GM19452 (cell line): ENCODE measurements around the gene PSMC3IP.
A peak's percentile ranks its signal among the peaks of the same experiment; 100 is the strongest.

Source experiments
- ATAC-seq: cut with Tn5 transposase; IDR thresholded peaks from one replicate; pipeline ENCODE4 v1.9.1; 2021; ENCODE audit not compliant: unreplicated experiment

Gene PSMC3IP

DNA sequence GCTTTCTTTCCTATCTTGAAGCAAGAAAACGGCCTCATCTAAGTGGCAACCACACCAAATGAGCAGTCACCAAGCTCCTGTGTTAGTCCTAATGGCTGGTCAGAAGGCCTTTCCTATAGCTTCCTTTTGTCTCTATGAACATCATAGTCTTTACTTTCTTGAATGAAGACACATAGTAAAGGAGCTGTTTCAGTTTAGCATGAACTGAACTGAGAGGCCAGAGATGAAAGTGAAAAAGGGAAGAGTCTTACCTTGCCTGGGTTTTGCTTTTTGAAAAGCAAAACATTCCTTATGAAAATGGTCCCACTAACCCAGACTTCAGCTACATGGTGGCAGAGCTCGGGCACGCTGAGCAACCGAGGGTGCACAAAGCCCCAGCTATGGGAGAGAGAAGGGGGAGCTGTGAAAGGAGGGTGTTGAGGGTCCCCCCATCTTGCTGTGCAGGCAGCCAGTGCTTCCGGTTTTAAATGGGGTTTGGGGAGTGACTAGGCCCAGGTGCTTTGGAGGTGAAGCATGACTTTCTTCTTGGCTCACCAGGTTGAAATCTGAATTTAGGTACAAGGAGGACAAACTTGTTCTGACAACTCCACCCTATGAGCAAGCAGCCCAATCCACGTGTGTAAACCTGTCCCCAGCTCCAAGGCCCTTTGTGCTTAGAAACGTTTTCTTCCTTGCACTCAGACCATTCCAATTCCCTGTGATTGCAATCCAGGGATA lies 9.1 kb upstream of the PSMC3IP start:
- ATAC-seq, result no peak

GRCh38 chr17:42585353-42585752 lies 7.8 kb upstream of the PSMC3IP start:
- no peak for ATAC-seq

DNA sequence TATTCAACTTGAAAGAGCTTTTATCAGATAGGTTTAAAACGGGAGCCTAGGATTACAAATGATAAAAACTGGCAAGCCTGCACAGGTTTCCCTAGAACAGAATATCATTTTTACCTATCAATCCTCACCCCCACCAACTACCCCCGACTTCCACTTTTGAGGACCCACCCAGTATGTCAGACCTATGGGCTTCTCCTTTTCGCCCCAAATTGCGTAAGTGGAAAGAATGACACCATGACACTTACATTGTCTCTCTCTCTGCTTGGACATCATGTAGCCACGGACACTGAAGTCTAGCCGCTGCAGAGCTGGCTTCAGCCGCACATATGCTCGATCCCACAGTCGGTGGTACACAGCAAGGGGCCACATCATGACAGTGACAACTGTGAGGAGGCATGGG lies 7.4 kb upstream of the PSMC3IP start:
- ATAC-seq, result no peak

GRCh38 chr17:42581744-42582270 lies 4.3 kb upstream of the PSMC3IP start:
- no peak for ATAC-seq

GRCh38 chr17:42579794-42580551 lies 2.4 kb upstream of the PSMC3IP start:
- ATAC-seq, result no peak

GRCh38 chr17:42578282-42578869 lies 847 bp upstream of the PSMC3IP start:
- peak; percentile 42 for ATAC-seq

GRCh38 chr17:42577140-42577531 lies 393 bp downstream of the PSMC3IP start:
- ATAC-seq, result no peak

GRCh38 chr17:42574463-42574862 lies 3.1 kb downstream of the PSMC3IP start:
- no peak for ATAC-seq

- no peak for ATAC-seq
These were observed 4.4 kb downstream of the PSMC3IP start for GRCh38 chr17:42573095-42573494.

GRCh38 chr17:42571435-42572225 lies 5.9 kb downstream of the PSMC3IP start:
- ATAC-seq, result no peak

GRCh38 chr17:42568341-42569111 lies 9.0 kb downstream of the PSMC3IP start:
- no peak for ATAC-seq

DNA sequence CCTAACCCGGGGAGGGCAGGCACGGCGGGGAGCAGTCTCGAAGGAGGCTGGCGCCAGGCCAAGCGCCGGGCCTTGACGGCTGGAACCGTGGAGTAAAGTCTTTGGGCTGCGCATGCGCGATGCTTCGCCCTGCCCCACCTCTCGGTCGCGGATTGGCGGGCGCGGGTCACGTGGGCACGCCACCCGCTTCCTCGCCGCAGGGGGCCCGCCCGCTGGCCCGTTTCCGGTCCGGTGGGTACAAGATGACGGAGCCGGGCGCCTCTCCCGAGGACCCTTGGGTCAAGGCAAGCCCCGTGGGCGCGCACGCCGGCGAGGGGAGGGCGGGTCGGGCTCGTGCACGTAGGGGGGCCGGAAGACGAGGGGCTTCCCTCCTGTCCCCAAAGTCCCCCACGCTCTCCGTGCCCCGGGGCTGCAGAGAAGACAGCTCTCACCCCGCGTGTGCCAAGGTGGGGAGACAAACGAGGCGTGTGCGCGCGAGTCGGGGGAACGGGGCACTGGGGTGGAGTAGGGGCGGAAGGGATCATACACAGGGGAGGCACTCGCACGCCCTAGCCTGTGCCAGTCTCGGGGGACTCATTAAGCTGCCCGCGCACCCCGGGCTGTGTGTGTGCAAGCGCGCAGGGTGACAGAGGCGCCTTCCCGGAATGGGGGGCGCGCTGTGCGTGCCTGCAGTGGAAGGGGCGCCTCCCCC lies 10.5 kb downstream of the PSMC3IP start, which contains the start of gene MLX:
MLX (plus strand) TSS at position 218 of the 691 bp plus-strand sequence; CDS start at position 243, 25 bp downstream.
- peak; percentile 49 for ATAC-seq

GRCh38 chr17:42566215-42566882 lies 11.2 kb downstream of the PSMC3IP start:
- ATAC-seq, result peak; percentile 2

DNA sequence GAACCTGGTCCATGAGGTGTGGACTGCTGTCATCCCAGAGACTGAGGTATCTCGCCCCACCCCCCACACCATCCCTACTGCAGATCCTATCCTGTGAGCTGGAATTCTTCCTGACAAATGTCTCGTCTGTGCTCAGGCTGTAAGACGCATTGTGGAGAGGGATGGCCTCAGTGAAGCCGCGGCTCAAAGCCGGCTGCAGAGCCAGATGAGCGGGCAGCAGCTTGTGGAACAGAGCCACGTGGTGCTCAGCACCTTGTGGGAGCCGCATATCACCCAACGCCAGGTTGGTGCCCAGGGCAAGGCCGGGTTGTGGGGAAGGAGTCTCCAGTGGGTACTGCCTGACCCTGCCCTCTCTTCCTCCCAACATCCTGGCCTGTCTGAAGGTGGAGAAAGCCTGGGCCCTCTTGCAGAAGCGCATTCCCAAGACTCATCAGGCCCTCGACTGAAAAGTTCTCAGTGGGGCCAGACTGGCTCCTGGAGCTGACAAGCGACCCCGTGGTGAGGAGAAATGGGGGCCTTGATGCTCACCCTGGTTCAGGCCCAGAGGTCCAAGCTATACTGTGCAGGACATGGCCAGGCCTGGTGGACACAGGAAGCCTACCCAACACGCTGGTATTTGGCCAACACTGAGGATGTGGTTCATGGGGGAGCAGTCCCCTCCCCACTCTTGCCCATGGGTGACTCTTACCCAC lies 11.9 kb downstream of the PSMC3IP start:
- ATAC-seq, result no peak

GRCh38 chr17:42564815-42565522 lies 12.6 kb downstream of the PSMC3IP start:
- ATAC-seq, result no peak

GRCh38 chr17:42563950-42564349 lies 13.6 kb downstream of the PSMC3IP start:
- ATAC-seq, result no peak

DNA sequence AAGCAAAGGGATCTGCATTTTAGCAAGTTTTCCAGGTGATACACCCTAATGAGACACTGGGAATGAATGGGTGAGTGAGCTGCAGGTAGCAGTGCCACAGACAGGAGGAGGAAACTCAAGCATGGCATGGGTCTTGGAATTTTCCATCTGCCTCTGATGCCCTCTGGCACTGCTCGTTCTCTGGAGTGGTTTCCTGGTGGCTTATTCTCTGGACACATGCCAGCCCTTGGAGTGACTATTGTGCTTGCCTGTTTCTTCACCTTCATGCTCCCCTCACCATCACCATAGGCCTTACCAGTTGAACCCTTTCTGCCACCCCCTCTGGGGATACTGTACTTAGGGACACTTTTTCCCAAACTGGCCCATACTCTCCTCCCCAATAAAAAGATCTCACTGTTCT lies 14.0 kb downstream of the PSMC3IP start:
- ATAC-seq, result no peak

- no peak for ATAC-seq
These were observed 14.4 kb downstream of the PSMC3IP start for GRCh38 chr17:42563143-42563509.
